Lung microvascular endothelial cell (primary cell): ENCODE measurements around the gene CEBPB. TPM values are rescaled to one million over a fixed set of nuclear protein-coding genes. Genes with fewer than 3 reads are reported as not detected.
A peak's percentile ranks its signal among the peaks of the same experiment; 100 is the strongest.
"Not testable (repeated sequence)": the region's sequence is repeated elsewhere in the genome, so short reads cannot be mapped to it uniquely, and the experiment has no call there.

Source experiments
- DNase-seq, 2 donors: peaks; one replicate each; pipeline versions ENCODE4 v3.0.0 to v3.0.0-alpha.2; 2010; ENCODE audit warnings: low read depth in 2 of 2
- total RNA-seq: library from RNA; depleted of rRNA; stranded (reverse); fragments of >200 nt; gene quantifications from 2 replicates; pipeline ENCODE4 v1.2.1, GENCODE V29; 2014

Gene CEBPB
- total RNA-seq = 8.5 and 35.9 TPM in 2 replicates

GRCh38 chr20:50190251-50191064 lies at the start of gene CEBPB:
CEBPB (plus strand) TSS chr20:50190830; CDS start chr20:50191034, 204 bp downstream.
- DNase-seq = peak; percentile 83 to 93

- no peak for DNase-seq
Observed at GRCh38 chr20:50141018-50141675, 49.5 kb upstream of the CEBPB start.

GRCh38 chr20:50141811-50142561 lies 48.6 kb upstream of the CEBPB start:
- DNase-seq = peak; percentile 54 to 89

GRCh38 chr20:50142812-50143211 lies 47.8 kb upstream of the CEBPB start:
- no peak for DNase-seq

- DNase-seq = peak; percentile 66 to 87
Observed at GRCh38 chr20:50144362-50144761, 46.3 kb upstream of the CEBPB start.

GRCh38 chr20:50145566-50145965 lies 45.1 kb upstream of the CEBPB start:
- no peak for DNase-seq

- no peak for DNase-seq
Observed at GRCh38 chr20:50146214-50146613, 44.4 kb upstream of the CEBPB start.

GRCh38 chr20:50146732-50147662 lies 43.6 kb upstream of the CEBPB start:
- DNase-seq = peak; percentile 88 to 90

- DNase-seq = no peak
Observed at GRCh38 chr20:50149481-50150254, 41.0 kb upstream of the CEBPB start.

GRCh38 chr20:50151034-50151743 lies 39.4 kb upstream of the CEBPB start:
- no peak for DNase-seq

GRCh38 chr20:50152394-50153152 lies 38.1 kb upstream of the CEBPB start:
- peak in 1 of 2 donors; percentile 51 for DNase-seq

- DNase-seq = no peak
Observed at GRCh38 chr20:50153153-50153499, 37.5 kb upstream of the CEBPB start.

- DNase-seq = peak; percentile 94 to 95
Observed at GRCh38 chr20:50153500-50154377, 36.9 kb upstream of the CEBPB start, which contains the start of gene PEDS1. PEDS1 (minus strand) TSS chr20:50153723; CDS start chr20:50153637, 86 bp downstream.

- DNase-seq = not testable (repeated sequence)
Observed at GRCh38 chr20:50161494-50161893, 29.1 kb upstream of the CEBPB start.

GRCh38 chr20:50163570-50164317 lies 26.9 kb upstream of the CEBPB start:
- peak in 1 of 2 donors; percentile 55 for DNase-seq

GRCh38 chr20:50165684-50166554 lies 24.7 kb upstream of the CEBPB start:
- peak; percentile 96 to 100 for DNase-seq
